LNCAP (cell line): ENCODE results near the gene CLIC4.

Source experiments
- CTCF ChIP-seq: fragments of 450-650 bp; IDR thresholded peaks from 2 replicates; pipeline ENCODE4 v1.5.1; 2017; ENCODE audit warnings: mild to moderate bottlenecking

Gene CLIC4

GRCh38 chr1:24884751-24885150, 139.5 kb downstream of the CLIC4 start:
- TF ChIP-seq CTCF = no peak

- TF ChIP-seq CTCF = no peak
Observed at GRCh38 chr1:24886241-24886640, 141.0 kb downstream of the CLIC4 start.

- no peak for TF ChIP-seq CTCF
Observed at GRCh38 chr1:24888061-24888970, 143.1 kb downstream of the CLIC4 start.

- no peak for TF ChIP-seq CTCF
Observed at GRCh38 chr1:24888971-24889676, 143.9 kb downstream of the CLIC4 start.

- TF ChIP-seq CTCF = no peak
Observed at GRCh38 chr1:24890887-24891286, 145.6 kb downstream of the CLIC4 start.

- no peak for TF ChIP-seq CTCF
Observed at GRCh38 chr1:24892188-24893153, 147.2 kb downstream of the CLIC4 start.

GRCh38 chr1:24893431-24893830, 148.2 kb downstream of the CLIC4 start:
- no peak for TF ChIP-seq CTCF
